Activated CD8-positive, alpha-beta memory T cell treated with anti-CD3 and anti-CD28 coated beads for 4 hours (primary cell): ENCODE results near the gene GMEB1.
"Not testable (repeated sequence)": the region's sequence is repeated elsewhere in the genome, so short reads cannot be mapped to it uniquely, and the experiment has no call there.

ENCODE experiments used
- DNase-seq, 2 donors: peaks; one replicate each; pipeline ENCODE4 v3.0.0-alpha.2; 2020; ENCODE audit warnings: low read depth in 2 of 2

GMEB1 gene

GRCh38 chr1:28671254-28671780 is 2.7 kb downstream of the GMEB1 start:
- DNase-seq, result no peak

GRCh38 chr1:28672971-28673370 is 4.4 kb downstream of the GMEB1 start:
- DNase-seq, result not testable (repeated sequence)

DNA sequence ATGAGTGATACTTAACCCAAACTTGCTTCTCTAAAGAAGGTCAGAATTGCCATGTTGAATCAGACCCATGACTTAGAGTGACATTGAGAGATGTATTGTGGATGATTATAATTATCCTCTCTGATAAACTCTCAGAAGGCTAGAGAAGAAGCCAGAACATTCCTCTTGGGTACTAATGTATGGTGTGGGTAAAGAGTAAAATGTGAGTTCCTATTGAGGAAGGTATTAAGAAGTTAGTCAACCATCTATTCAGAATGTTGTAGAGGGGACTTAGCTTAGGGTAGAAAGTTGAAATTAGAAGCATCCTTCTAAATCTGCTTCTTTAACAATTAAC is 7.3 kb downstream of the GMEB1 start:
- no peak for DNase-seq

DNA sequence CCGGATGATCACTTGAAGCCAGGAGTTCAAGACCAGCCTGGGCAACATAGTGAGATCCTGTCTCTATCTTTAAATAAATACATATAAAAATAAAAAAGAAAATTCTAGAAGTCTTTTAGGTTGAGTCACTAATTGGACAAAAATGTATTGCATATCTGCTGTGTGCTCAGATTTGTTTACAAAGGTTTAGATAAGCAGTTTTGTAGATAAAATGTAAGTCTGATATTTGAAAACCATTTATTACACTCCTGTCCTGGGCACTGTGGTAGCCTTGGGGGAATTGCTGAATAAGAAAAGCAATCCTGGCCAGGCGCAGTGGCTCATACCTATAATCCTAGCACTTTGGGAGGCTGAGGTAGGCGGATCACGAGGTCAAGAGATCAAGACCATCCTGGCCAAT is 11.6 kb downstream of the GMEB1 start:
- DNase-seq, result no peak

GRCh38 chr1:28682840-28683239 is 14.3 kb downstream of the GMEB1 start:
- no peak for DNase-seq

- no peak for DNase-seq
Observed at GRCh38 chr1:28684937-28685336, 16.4 kb downstream of the GMEB1 start.

- not testable (repeated sequence) for DNase-seq
Observed at GRCh38 chr1:28691627-28692026, 23.0 kb downstream of the GMEB1 start.

DNA sequence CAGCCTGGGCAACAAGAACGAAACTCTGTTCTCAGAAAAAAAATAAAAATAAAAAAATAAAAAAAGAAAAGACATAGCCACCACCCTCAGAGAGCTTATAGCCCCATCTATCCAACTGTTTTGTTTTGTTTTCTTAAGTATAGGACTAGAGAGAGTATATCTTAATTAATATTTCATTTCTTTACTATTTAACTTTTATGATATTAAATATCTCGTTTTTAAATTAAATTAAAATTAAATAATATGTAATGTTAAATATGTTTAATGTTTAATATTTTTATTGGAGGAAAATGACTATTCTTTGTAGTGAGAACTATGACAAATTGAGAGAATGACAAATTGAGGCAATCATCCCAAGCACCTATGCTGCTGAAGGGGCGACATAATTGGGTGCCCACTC is 35.0 kb downstream of the GMEB1 start:
- DNase-seq, result no peak

DNA sequence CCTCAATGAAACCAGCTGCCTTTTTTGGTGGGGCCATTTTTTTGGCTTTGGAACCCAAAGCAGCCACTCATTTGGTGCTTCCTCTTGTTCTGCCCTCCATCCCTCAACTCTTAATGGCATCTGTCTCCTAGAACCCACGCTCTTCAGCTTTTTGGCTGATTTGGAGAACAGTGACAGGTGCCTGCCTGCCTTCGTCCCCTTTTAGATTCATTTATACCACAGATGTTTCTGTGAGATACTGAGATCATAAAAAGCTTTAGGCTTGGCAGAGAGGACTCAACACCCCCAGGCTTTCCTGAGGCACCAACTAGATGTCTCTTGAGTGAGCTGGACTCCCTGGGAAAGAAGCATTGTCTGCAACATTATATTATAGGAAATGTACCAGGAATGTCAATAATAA is 47.8 kb downstream of the GMEB1 start:
- DNase-seq, result no peak

DNA sequence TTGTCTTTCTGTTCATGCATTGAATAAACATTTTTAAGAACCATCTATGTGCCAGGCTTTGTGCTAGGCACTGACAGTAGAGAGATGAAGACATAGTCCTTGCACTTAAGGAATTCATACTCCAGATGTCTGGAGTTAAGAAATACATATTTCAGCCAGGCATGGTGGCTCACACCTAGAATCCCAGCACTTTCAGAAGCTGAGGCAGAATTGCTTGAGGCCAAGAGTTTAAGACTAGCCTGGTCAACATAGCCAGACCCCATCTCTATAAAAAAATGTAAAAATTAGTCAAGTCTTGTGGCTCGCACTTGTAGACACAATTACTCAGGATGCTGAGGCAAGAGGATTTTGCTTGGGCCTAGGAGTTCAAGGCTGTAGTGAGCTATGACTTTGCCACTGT is 49.6 kb downstream of the GMEB1 start:
- no peak for DNase-seq

DNA sequence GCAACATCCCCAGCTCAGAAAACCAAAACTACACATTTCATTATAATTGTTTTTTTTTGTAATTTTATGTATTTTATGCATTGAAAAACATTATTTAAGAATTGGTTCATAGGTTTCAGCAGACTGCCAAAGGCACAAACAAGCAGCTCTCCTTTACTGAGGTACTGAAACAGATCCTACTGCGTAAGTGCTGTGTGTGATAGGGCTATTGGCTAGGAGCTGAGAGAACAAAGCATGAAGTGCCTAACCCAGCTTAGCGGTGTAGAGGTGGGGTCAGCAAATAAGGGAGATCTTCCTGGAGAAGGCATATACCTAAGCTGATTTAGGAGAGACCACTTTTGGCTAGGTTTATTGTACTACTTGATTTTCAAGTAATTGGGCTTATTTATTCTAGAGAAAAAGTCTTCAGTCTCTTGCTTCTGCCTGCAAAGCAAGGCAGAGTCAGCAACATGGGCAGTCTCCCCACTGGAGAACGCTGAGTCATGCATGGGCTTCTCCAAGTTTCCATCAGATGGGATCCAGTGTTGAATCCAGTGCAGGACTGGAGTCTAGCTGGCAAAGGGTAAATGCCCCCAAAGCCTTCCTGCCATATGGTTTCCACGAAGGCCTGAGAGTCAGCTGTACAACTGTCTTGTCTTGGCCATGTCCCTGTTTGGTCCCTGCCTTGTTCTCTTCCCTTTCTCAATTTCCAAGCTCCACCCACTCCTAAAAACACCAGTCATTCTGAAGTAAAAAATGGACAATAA is 50.2 kb downstream of the GMEB1 start:
- no peak for DNase-seq

- no peak for DNase-seq
Observed at GRCh38 chr1:28719332-28719619, 50.7 kb downstream of the GMEB1 start.

DNA sequence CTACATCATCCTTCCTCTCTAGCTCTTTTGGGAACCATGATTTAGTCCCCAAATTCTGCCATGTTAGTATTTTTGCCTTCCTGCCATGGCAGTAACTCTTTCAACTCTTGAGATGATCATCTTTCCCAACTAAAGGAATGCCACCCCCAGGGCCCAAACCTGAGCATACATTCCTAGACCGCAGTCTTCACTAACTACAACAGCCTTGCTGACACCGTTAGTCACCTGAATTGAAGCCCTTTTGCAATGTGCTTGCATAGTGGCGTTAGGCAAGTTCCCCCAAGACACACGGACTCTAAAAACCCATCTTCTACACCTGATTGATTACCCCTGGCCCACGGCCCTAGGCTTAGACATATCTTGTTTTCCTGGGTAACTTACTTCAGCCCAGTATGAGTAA is 51.8 kb downstream of the GMEB1 start:
- no peak for DNase-seq

DNA sequence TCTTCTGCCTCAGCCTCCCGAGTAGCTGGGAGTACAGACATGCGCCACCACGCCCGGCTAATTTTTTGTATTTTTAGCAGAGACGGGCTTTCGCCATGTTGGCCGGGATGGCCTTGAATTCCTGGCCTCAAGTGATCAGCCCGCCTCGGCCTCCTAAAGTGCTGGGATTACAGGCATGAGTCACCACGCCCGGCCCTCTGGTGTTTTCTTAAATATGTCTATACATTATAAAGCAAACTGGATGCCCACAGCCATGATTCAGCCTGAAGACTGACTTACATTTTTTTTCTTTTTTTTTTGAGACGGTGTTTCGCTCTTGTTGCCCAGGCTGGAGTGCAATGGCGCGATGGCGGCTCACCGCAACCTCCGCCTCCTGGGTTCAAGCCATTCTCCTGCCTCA is 53.3 kb downstream of the GMEB1 start:
- not testable (repeated sequence) for DNase-seq

DNA sequence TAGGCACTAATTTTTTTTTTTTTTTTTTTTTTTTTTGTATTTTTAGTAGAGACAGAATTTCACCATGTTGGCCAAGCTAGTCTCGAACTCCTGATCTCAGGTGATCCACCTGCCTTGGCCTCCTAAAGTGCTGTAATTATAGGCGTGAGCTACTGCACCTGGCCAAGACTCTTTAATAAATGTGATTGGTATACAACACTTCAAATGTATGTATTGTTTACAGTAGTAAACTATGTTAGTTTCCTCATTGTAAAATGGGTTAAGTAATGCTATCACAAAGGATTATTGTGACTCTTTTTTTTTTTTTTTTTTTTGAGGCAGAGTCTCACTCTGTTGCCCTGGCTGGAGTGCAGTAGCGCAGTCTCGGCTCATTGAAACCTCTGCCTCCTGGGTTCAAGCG is 56.8 kb downstream of the GMEB1 start:
- DNase-seq, result not testable (repeated sequence)

GRCh38 chr1:28735961-28736449 is 67.4 kb downstream of the GMEB1 start:
- DNase-seq, result no peak

GRCh38 chr1:28736450-28737306 is 68.1 kb downstream of the GMEB1 start, which contains the start of gene YTHDF2:
Gene YTHDF2 (plus strand): TSS chr1:28736940. CDS start chr1:28737121, 181 bp downstream.
- peak; percentile 95 to 96 for DNase-seq

GRCh38 chr1:28737307-28738132 is 68.9 kb downstream of the GMEB1 start:
- DNase-seq, result peak; percentile 12 to 22

DNA sequence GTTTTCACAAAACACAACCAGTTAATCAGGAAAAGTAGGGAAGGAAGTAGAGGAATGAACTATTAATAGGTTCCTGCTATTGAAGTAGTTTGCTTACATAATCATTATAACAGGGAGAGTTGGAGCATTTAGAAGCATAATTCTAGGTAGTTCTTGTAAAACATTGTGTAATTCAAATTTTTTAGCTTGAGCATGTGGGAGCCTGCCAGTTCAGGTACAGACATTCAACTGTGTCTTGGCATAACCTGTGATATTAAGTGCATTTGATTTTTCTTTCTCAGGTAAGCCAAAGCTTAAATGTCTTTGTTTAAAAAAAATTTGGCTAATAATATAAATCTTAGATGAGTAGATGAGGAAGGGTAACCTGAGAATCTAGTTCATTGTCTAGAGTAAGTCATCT is 71.5 kb downstream of the GMEB1 start:
- DNase-seq, result no peak

DNA sequence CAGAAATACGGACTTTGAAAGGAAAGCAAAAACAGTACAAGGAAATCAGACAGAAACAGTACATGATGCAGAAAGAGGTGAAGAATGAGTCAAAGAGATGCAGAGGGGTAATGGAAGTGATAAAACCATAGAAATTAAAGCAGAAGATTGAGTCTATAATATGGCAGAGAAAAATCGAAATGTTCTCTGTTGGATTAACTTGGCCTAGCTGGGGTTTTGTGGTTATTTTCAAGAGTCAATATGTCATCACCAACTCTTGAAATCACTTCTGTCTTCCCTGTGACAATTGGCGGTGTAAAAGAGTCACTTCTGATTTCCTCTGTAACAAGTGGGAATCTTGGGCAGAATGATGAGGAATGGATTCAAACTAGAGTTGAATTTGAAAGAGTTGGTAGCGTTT is 75.6 kb downstream of the GMEB1 start:
- no peak for DNase-seq

DNA sequence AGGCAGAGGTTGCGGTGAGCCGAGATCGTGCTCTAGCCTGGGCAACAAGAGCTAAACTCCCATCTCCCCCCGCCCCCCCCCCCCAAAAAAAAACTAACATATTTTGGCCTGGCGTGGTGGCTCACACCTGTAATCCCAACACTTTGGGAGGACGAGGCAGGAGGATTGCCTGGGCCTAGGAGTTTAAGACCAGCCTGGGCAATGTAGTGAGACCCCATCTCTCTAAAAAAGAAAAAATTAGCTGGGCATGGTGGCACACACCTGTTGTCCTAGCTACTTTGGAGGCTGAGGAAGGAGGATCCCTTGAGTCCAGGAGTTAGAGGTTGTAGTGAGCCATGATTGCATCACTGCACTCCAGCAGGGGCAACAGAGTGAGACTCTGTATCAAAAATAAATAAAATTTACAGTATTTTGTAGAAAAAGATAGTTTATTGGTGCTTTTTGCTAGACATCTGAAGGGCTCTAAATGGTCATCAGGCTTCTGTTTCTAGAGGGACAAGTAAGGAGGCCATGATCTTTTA is 77.1 kb downstream of the GMEB1 start:
- DNase-seq, result no peak

- no peak for DNase-seq
Observed at GRCh38 chr1:28750330-28750729, 81.7 kb downstream of the GMEB1 start.
